H1 (cell line): ENCODE data around the gene AP2A1. TPM values are rescaled to one million over a fixed set of nuclear protein-coding genes. Genes with fewer than 3 reads are reported as not detected.

Experiments
- BACH1 ChIP-seq: IDR thresholded peaks from 2 replicates; pipeline ENCODE4 v1.6.1; 2012; ENCODE audit warnings: low read length, improper control_type of control experiment
- BCL11A ChIP-seq, 2 experiments: IDR thresholded peaks; one replicate each; pipeline ENCODE4 v1.6.1; 2011; ENCODE audit warnings: low read depth in 2 of 2, low read length in 2 of 2, mild to moderate bottlenecking in 2 of 2
- CEBPB ChIP-seq: IDR thresholded peaks from 2 replicates; pipeline ENCODE4 v1.6.1; 2012; ENCODE audit warnings: low read depth, low read length
- CHD2 ChIP-seq: IDR thresholded peaks from 2 replicates; pipeline ENCODE4 v1.6.1; 2012; ENCODE audit warnings: low read length, improper control_type of control experiment
- CTCF ChIP-seq, 3 experiments: IDR thresholded peaks; 1 replicate in 2 of 3; 2 replicates in 1 of 3; pipeline versions ENCODE4 v1.5.1 to v1.6.1; 2011; ENCODE audit warnings: low read length in 3 of 3, mild to moderate bottlenecking in 3 of 3, inconsistent platforms in 2 of 3, low read depth in 1 of 3, moderate library complexity in 1 of 3; ENCODE audit not compliant: insufficient read depth in 1 of 3; ENCODE audit errors: control extremely low read depth in 1 of 3
- EZH2 ChIP-seq: fragments of 200-600 bp; sonication (generic); IDR thresholded peaks from 2 replicates; pipeline ENCODE4 v1.7.1; 2012; ENCODE audit warnings: low read depth, mild to moderate bottlenecking, moderate library complexity, low read length, inconsistent platforms; ENCODE audit not compliant: severe bottlenecking
- FOSL1 ChIP-seq: IDR thresholded peaks from 2 replicates; pipeline ENCODE4 v1.6.1; 2011; ENCODE audit warnings: mild to moderate bottlenecking, low read depth, low read length, moderate library complexity; ENCODE audit not compliant: insufficient read depth
- GABPA ChIP-seq: IDR thresholded peaks from 2 replicates; pipeline ENCODE4 v1.6.1; 2011; ENCODE audit warnings: mild to moderate bottlenecking, low read length, moderate library complexity, borderline replicate concordance; ENCODE audit not compliant: insufficient read depth
- HDAC6 ChIP-seq: IDR thresholded peaks from one replicate; pipeline ENCODE4 v1.7.1; 2012; ENCODE audit warnings: low read depth, mild to moderate bottlenecking, inconsistent platforms, low read length, moderate library complexity
- NRF1 ChIP-seq: IDR thresholded peaks from 2 replicates; pipeline ENCODE4 v1.6.1; 2011; ENCODE audit warnings: mild to moderate bottlenecking, low read depth, low read length, improper control_type of control experiment
- PHF8 ChIP-seq: fragments of 200-600 bp; sonication (generic); conservative IDR thresholded peaks from 2 replicates; pipeline ENCODE4 v1.7.1; 2012; ENCODE audit warnings: low read depth, mild to moderate bottlenecking, inconsistent platforms, low read length, moderate library complexity
- POLR2AphosphoS5 ChIP-seq: IDR thresholded peaks from 2 replicates; pipeline ENCODE4 v1.6.1; 2011; ENCODE audit warnings: low read depth, low read length
- POU5F1 ChIP-seq: IDR thresholded peaks from 2 replicates; pipeline ENCODE4 v1.6.1; 2011; ENCODE audit warnings: low read depth, mild to moderate bottlenecking, low read length, moderate library complexity
- RAD21 ChIP-seq, 2 experiments: IDR thresholded peaks in 1 of 2; conservative IDR thresholded peaks in 1 of 2; 2 replicates each; pipeline ENCODE4 v1.6.1; 2011; ENCODE audit warnings: low read depth in 2 of 2, low read length in 2 of 2, improper control_type of control experiment in 1 of 2, inconsistent platforms in 1 of 2, mild to moderate bottlenecking in 1 of 2, moderate library complexity in 1 of 2
- RBBP5 ChIP-seq: IDR thresholded peaks from 2 replicates; pipeline ENCODE4 v1.7.1; 2012; ENCODE audit warnings: low read depth, mild to moderate bottlenecking, inconsistent platforms, low read length, moderate library complexity, borderline replicate concordance
- SAP30 ChIP-seq: fragments of 300-600 bp; sonication (generic); IDR thresholded peaks from 2 replicates; pipeline ENCODE4 v1.7.1; 2012; ENCODE audit warnings: low read length, moderate library complexity, mild to moderate bottlenecking, inconsistent platforms; ENCODE audit not compliant: insufficient read depth, insufficient replicate concordance
- SRF ChIP-seq: IDR thresholded peaks from 2 replicates; pipeline ENCODE4 v1.6.1; 2011; ENCODE audit warnings: mild to moderate bottlenecking, low read depth, low read length, moderate library complexity
- TAF1 ChIP-seq: IDR thresholded peaks from 2 replicates; pipeline ENCODE4 v1.6.1; 2011; ENCODE audit warnings: mild to moderate bottlenecking, low read depth, low read length
- polyA plus RNA-seq, 7 experiments: library from polyadenylated mRNA; depleted of rRNA in 3 of 7; stranded (reverse) in 5 of 7; unstranded in 2 of 7; fragments of >200 nt in 5 of 7; fragments of 200-250 nt in 2 of 7; gene quantifications; 1 replicate in 5 of 7; 2 replicates in 1 of 7; 4 replicates in 1 of 7; pipeline versions ENCODE4 v1.2.1 to v1.2.3, GENCODE V29; 2011 to 2013; ENCODE audit warnings: missing spikeins in 2 of 7, mixed read lengths in 2 of 7
- total RNA-seq: library from RNA; stranded (reverse); fragmentation: NEBNext Ultra II Directional; extraction: Animal tissue kit (Norgen Biotek cat#: 25700); gene quantifications from 2 replicates; pipeline ENCODE4 v1.2.1, GENCODE V29; 2021
- TF ChIP-seq, protein P1 (sequence below): IDR thresholded peaks from 2 replicates; pipeline ENCODE4 v1.6.1; 2011; ENCODE audit warnings: low read length, improper control_type of control experiment

AP2A1 gene
- total and polyA plus RNA-seq, 2 of the 8 experiments (the other 6 are each of a cell fraction or from before 2014, with no cell fraction given): 105 to 106 TPM

GRCh38 chr19:49812997-49813861 lies 46.4 kb downstream of the AP2A1 start, which contains the start of gene FUZ (continued):
- TF ChIP-seq RAD21 (IDR thresholded peaks at IDR 0.05 in 1 of 2, conservative IDR thresholded peaks at IDR 0.05 in 1 of 2; ENCODE audit: low read depth in 2 of 2, low read length in 2 of 2) (peak; percentile 20 to 46; a peak in 3 of 4 replicates), FOSL1 (no peak), EZH2 (no peak), BCL11A (IDR thresholded peaks at IDR 0.05; ENCODE audit: low read depth in 2 of 2, low read length in 2 of 2) (no peak), BACH1 (no peak), CTCF (IDR thresholded peaks at IDR 0.05; ENCODE audit: control extremely low read depth in 1 of 3, insufficient read depth in 1 of 3, low read depth in 1 of 3, low read length in 3 of 3) (peak; percentile 46 to 53 (median 48)), NRF1 (no peak), RBBP5 (peak; percentile 59; the same call in 1 of the 2 replicates), SRF (0 out of 2 replicates have a peak, but pooled peaks have one; percentile 16), CEBPB (no peak), HDAC6 (no peak), SAP30 (peak; percentile 71), CHD2 (peak; percentile 10; the same call in 1 of the 2 replicates), TAF1 (peak; percentile 91; the same call in 1 of the 2 replicates), POLR2AphosphoS5 (peak; percentile 68; the same call in 1 of the 2 replicates), GABPA (peak; percentile 66; the same call in 1 of the 2 replicates), PHF8 (peak; percentile 61), POU5F1 (no peak)
- TF ChIP-seq, protein P1, sequence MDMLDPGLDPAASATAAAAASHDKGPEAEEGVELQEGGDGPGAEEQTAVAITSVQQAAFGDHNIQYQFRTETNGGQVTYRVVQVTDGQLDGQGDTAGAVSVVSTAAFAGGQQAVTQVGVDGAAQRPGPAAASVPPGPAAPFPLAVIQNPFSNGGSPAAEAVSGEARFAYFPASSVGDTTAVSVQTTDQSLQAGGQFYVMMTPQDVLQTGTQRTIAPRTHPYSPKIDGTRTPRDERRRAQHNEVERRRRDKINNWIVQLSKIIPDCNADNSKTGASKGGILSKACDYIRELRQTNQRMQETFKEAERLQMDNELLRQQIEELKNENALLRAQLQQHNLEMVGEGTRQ: peak; percentile 47; the same call in 1 of the 2 replicates
